Measurements from ENCODE around the gene FNIP2.
"Not testable (repeated sequence)": the region's sequence is repeated elsewhere in the genome, so short reads cannot be mapped to it uniquely, and the experiment has no call there.

FNIP2 gene

DNA sequence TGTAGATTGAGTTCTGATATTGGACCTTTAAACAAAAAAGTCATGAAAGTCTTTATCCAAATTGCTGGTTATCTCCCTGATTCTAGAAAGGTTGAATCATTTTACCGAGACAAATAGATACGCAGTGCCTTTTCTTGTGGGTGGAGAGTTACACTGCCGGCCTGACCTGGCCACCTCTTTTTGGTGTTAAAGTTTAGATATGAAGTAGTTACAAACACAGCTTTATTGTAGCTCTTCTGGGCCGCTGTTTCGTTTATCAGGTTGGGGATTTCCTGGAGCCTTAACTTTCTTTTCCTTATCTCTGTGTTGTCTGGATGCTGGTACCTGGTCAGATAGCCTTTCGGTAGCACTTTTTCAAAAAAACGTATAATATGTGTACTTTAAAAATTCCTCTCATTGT lies 31.0 kb downstream of the FNIP2 start:
- FAIRE-seq (no peak), DNase-seq (ENCODE audit: insufficient read length, low spot score) (no peak)
- TF ChIP-seq SPI1 (IDR thresholded peaks at IDR 0.05; ENCODE audit: low read depth, low read length) = no peak
- no peak for TF ChIP-seq TAF1 (IDR thresholded peaks at IDR 0.05; ENCODE audit: low read depth, low read length)
- TF ChIP-seq POLR2AphosphoS5 (IDR thresholded peaks at IDR 0.05; ENCODE audit: low read depth, low read length) = no peak
- no peak for TF ChIP-seq POU2F2 (IDR thresholded peaks at IDR 0.05; ENCODE audit: low read depth, low read length)

DNA sequence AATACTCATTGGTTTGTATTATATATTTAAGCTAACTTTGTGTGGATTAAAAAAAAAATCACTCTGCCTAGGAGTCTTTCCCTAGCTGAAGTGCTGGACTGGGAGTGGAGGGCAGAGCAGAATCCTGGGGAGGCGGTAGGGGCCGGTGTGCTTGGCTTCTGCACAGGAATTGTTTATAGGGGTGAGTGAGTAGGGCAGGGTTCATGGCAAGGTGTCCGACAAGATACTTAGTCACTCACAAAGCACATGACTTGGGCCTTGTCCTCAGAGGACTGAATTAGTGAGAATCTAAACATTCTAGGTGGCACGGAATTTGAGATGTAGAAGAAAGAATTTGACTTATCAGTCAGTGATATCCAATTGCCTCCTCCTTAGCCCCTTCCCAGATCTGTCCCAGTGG lies 32.2 kb downstream of the FNIP2 start:
- DNase-seq (ENCODE audit: insufficient read length, low spot score) (no peak), FAIRE-seq (no peak)
- TF ChIP-seq PAX5 (IDR thresholded peaks at IDR 0.05; ENCODE audit: insufficient read depth, low read length, severe bottlenecking) = no peak
- TF ChIP-seq TAF1 (IDR thresholded peaks at IDR 0.05; ENCODE audit: low read depth, low read length) = no peak
- no peak for TF ChIP-seq POLR2AphosphoS5 (IDR thresholded peaks at IDR 0.05; ENCODE audit: low read depth, low read length)
- TF ChIP-seq SPI1 (IDR thresholded peaks at IDR 0.05; ENCODE audit: low read depth, low read length) = no peak
- TF ChIP-seq POLR2A (IDR thresholded peaks at IDR 0.05; ENCODE audit: low read depth, low read length) = no peak
- TF ChIP-seq POU2F2 (IDR thresholded peaks at IDR 0.05; ENCODE audit: low read depth, low read length) = no peak

DNA sequence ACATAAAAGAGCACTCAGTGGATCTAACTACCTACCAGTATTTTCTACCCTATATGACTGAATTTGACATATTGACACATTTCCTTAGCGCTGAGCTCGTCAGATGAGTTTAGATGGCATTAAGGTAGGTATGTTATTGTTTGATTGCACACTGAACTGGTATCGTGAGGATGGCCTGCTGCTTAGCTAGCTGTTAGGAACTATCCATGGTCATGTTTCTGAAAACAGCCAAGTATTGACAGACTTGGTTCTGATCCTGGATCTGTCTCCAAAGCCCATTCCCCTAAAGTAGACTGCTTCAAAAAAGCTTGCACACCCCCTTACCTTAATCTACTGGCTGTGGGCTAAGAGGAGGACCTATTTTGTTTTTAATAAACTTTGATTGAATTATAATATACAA lies 32.9 kb downstream of the FNIP2 start:
- DNase-seq (ENCODE audit: insufficient read length, low spot score) = no peak
- no peak for TF ChIP-seq SPI1 (IDR thresholded peaks at IDR 0.05; ENCODE audit: low read depth, low read length)
- TF ChIP-seq POU2F2 (IDR thresholded peaks at IDR 0.05; ENCODE audit: low read depth, low read length) = no peak
- TF ChIP-seq PAX5 (IDR thresholded peaks at IDR 0.05; ENCODE audit: insufficient read depth, low read length, severe bottlenecking) = no peak
- no peak for TF ChIP-seq POLR2A (IDR thresholded peaks at IDR 0.05; ENCODE audit: low read depth, low read length)
- no peak for TF ChIP-seq POLR2AphosphoS5 (IDR thresholded peaks at IDR 0.05; ENCODE audit: low read depth, low read length)
- TF ChIP-seq TAF1 (IDR thresholded peaks at IDR 0.05; ENCODE audit: low read depth, low read length) = no peak
- FAIRE-seq = no peak

DNA sequence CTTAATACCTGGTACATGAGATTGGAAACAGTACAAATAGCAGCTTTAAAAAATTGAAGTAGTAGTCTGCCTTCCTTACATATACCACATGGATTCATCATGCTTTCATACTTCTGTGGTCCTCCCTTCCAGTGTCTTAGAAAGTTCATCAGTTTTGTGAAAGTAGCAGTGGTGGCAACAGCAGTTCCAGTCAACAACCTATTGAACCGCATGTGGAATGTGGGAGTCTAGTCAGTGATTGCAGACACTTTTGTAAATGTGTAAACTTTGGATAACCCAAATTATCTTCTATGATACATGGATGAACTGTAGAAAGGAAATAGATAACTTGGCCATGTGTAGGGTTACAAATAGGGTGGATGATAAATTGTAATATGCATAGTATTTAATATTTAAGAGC lies 34.1 kb downstream of the FNIP2 start:
- TF ChIP-seq PAX5 (IDR thresholded peaks at IDR 0.05; ENCODE audit: insufficient read depth, low read length, severe bottlenecking) (no peak), POU2F2 (IDR thresholded peaks at IDR 0.05; ENCODE audit: low read depth, low read length) (no peak), POLR2A (IDR thresholded peaks at IDR 0.05; ENCODE audit: low read depth, low read length) (no peak), SPI1 (IDR thresholded peaks at IDR 0.05; ENCODE audit: low read depth, low read length) (no peak), POLR2AphosphoS5 (IDR thresholded peaks at IDR 0.05; ENCODE audit: low read depth, low read length) (no peak), TAF1 (IDR thresholded peaks at IDR 0.05; ENCODE audit: low read depth, low read length) (no peak)
- FAIRE-seq (no peak), DNase-seq (ENCODE audit: insufficient read length, low spot score) (no peak)

DNA sequence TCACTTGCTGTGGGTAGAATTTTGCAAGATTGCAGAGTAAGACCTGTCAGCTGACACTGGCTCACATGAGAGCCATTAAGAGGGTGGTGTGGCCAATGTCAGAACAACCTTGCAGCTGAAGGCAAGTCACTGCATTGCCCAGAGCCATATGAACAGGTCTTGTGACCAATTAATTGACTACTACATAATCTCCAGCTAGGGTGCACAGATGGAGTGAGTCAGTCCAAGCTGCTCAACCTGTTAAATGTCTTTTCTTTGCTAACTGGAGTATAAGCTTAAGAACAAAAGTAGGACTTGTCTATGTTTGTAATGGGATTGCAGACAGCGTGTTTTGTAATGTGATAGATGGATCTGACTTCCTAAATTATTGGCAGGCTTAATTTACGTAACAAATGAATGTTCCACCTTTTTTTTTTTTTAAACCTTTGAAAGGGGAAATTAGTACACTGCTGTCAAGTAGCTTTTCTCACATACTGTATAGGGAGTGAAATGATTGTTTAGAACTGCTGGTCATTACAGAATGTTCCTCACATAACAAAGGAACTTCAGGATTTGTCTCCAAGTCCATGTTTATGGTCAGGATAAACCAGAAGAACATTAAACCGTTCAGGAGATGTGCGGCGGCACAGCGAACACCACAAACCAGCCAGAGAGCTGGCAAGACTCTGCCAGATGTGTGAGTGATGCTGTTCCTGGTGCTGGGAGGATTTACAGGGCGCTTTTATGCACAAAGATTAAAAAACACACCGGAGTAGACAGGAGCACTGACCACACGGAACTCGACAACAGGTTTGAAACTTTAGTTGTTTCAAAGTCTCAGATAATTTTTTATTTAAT lies 37.0 kb downstream of the FNIP2 start:
- FAIRE-seq = no peak
- DNase-seq (ENCODE audit: insufficient read length, low spot score) = no peak

DNA sequence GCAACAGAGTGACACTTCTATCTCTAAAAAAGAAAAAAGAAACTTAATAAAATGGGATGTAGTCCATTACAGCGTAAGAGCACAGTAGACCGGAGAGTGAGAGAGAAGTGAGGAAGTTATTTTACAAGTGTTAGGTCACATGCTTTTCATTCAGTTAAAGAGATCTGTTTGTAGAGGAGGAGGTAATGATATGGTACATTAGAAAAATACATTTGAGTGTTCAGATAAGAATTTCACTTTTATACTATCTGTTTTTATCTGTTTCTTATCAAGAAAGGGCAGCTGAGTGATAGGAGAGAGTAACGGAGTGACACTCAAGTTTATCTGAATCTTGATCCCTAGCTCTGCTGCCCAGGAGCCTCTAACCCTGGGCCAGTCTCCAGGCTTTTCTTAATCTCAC lies 38.9 kb downstream of the FNIP2 start:
- FAIRE-seq (no peak), DNase-seq (ENCODE audit: insufficient read length, low spot score) (no peak)
- TF ChIP-seq POU2F2 (IDR thresholded peaks at IDR 0.05; ENCODE audit: low read depth, low read length) (no peak), POLR2A (IDR thresholded peaks at IDR 0.05; ENCODE audit: low read depth, low read length) (no peak), SPI1 (IDR thresholded peaks at IDR 0.05; ENCODE audit: low read depth, low read length) (no peak), TAF1 (IDR thresholded peaks at IDR 0.05; ENCODE audit: low read depth, low read length) (no peak), POLR2AphosphoS5 (IDR thresholded peaks at IDR 0.05; ENCODE audit: low read depth, low read length) (no peak), PAX5 (IDR thresholded peaks at IDR 0.05; ENCODE audit: insufficient read depth, low read length, severe bottlenecking) (no peak)

More for the DNA sequence above, 37.0 kb downstream of the FNIP2 start:
- no peak for TF ChIP-seq SPI1 (IDR thresholded peaks at IDR 0.05; ENCODE audit: low read depth, low read length)
- no peak for TF ChIP-seq POU2F2 (IDR thresholded peaks at IDR 0.05; ENCODE audit: low read depth, low read length)
- TF ChIP-seq POLR2A (IDR thresholded peaks at IDR 0.05; ENCODE audit: low read depth, low read length) = no peak
- no peak for TF ChIP-seq PAX5 (IDR thresholded peaks at IDR 0.05; ENCODE audit: insufficient read depth, low read length, severe bottlenecking)
- no peak for TF ChIP-seq TAF1 (IDR thresholded peaks at IDR 0.05; ENCODE audit: low read depth, low read length)
- no peak for TF ChIP-seq POLR2AphosphoS5 (IDR thresholded peaks at IDR 0.05; ENCODE audit: low read depth, low read length)

DNA sequence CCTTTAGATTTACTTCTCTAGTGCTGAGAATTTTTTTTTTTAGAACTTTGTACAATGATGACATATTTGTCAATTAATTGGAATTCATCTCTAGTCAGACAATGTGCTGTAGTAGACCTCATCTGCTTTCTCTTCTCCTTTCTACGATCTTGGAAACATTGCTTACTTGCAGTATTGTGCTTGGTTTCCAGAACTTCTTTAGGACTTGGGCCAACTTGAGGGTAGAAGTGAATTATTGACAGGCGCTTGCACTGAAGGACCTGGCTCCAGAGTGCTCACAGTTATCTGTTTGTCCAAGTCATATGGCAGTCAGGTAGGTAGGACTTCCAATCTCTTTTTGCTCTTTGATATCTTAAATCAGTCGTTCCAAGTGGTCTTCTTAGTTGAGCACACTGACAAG lies 39.6 kb downstream of the FNIP2 start:
- no peak for DNase-seq (ENCODE audit: insufficient read length, low spot score)
- FAIRE-seq = no peak

DNA sequence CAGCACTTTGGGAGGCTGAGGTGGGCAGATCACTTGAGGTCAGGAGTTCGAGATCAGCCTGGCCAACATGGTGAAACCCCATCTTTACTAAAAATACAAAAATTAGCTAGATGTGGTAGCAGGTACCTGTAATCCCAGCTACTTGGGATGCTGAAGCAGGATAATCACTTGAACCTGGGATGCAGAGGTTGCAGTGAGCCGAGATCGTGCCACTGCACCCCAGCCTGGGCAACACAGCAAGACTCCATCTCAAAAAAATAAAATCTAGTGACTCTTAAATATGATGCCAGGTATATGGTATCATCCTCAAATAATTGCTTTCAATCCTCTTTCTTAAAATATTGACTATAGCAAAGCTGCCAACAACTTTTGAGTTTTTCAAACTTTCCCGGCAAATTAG lies 40.4 kb downstream of the FNIP2 start:
- DNase-seq (ENCODE audit: insufficient read length, low spot score); FAIRE-seq: not testable (repeated sequence)

More for the DNA sequence above, 39.6 kb downstream of the FNIP2 start:
- TF ChIP-seq TAF1 (IDR thresholded peaks at IDR 0.05; ENCODE audit: low read depth, low read length) (no peak), POLR2A (IDR thresholded peaks at IDR 0.05; ENCODE audit: low read depth, low read length) (no peak), PAX5 (IDR thresholded peaks at IDR 0.05; ENCODE audit: insufficient read depth, low read length, severe bottlenecking) (no peak), SPI1 (IDR thresholded peaks at IDR 0.05; ENCODE audit: low read depth, low read length) (no peak), POLR2AphosphoS5 (IDR thresholded peaks at IDR 0.05; ENCODE audit: low read depth, low read length) (no peak), POU2F2 (IDR thresholded peaks at IDR 0.05; ENCODE audit: low read depth, low read length) (no peak)

DNA sequence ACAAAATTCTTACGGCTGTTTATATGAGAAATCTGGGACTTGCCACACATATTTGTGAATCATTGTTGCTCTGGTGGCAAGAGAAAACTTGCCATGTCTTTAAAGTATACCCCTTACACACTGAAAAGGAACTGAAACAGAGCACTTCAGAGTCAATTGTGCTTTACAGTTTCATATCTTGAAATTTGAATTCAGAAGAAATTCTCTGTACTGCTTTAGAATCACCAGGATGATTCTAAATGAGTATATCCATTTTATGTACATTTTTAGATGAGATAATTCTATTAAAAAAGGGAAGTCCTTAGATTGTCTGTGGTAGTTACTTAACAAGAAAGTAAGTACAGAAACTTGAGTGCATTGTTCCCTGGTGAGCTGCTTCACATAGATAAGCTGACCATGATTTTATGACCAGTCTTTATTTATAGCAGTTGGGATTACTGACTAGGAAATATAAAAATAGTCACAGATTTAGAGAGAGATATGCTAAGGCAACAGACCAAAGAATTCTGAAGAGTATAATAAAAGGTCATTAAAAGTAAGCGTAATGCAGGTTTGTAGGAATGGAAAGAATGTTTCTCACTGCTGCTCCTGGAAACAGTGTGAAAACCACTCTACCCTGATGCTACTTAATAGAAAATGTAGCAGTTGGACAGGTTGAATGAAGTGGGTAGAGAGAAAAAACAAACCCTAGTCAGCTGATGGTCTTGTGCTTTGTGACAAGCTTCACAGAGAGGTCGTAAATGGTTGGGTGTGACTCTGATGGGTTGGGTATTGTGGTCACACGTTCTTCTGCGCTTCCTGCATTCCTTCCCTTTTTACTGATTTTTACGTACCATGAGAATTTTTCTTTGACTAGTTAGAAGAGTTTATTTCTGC lies 41.0 kb downstream of the FNIP2 start:
- FAIRE-seq (peak; percentile 20), DNase-seq (ENCODE audit: insufficient read length, low spot score) (no peak)
- TF ChIP-seq TAF1 (IDR thresholded peaks at IDR 0.05; ENCODE audit: low read depth, low read length) (no peak), PAX5 (IDR thresholded peaks at IDR 0.05; ENCODE audit: insufficient read depth, low read length, severe bottlenecking) (no peak), POLR2A (IDR thresholded peaks at IDR 0.05; ENCODE audit: low read depth, low read length) (no peak), SPI1 (IDR thresholded peaks at IDR 0.05; ENCODE audit: low read depth, low read length) (peak; percentile 94), POU2F2 (IDR thresholded peaks at IDR 0.05; ENCODE audit: low read depth, low read length) (no peak), POLR2AphosphoS5 (IDR thresholded peaks at IDR 0.05; ENCODE audit: low read depth, low read length) (no peak)

Data from GM12891 (cell line).